ENCODE measurements around the gene TSPEAR.

TSPEAR gene

DNA sequence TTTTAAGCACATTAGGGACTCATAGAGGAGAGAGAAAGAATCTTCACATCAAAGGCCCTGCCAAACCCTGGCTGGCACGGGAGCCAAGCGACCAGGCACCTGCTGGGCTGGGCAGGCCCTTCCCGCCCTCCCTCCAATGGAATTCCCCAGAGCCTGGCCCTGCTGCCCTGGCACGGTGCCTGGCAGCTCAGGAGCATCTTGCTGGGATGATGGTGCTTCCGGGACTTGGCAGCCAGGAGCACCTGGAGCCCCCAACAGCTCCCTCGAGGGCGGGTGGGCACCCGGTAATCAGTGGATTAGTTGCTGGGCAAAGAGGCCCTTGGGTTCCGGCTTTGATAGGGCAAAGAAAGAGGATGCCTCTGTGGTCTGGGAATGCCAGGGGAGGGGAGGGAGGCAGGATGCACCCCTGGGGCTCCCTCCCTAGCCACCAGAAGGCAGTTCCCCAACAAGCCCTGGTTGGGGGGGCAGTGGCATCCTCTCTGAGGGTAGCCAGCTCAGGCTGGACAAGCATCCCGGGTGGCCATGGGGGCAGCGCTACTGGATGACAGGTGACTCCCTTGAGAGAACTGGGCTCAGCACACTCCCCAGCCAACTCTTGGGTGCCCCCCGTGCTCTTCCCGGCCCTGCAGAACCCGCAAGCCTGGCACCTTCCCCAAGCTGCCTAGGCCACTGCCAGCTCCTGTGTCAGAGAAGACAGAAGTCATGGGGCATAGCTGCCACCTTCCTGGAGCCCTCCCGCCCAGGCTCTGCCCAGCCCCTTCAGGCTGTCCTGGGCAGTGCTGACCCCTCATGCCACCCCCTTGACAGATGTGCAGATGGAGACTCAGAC, 197.8 kb downstream of the TSPEAR start:
- no peak for DNase-seq (ENCODE audit: low read depth)
- TF ChIP-seq, protein P1, sequence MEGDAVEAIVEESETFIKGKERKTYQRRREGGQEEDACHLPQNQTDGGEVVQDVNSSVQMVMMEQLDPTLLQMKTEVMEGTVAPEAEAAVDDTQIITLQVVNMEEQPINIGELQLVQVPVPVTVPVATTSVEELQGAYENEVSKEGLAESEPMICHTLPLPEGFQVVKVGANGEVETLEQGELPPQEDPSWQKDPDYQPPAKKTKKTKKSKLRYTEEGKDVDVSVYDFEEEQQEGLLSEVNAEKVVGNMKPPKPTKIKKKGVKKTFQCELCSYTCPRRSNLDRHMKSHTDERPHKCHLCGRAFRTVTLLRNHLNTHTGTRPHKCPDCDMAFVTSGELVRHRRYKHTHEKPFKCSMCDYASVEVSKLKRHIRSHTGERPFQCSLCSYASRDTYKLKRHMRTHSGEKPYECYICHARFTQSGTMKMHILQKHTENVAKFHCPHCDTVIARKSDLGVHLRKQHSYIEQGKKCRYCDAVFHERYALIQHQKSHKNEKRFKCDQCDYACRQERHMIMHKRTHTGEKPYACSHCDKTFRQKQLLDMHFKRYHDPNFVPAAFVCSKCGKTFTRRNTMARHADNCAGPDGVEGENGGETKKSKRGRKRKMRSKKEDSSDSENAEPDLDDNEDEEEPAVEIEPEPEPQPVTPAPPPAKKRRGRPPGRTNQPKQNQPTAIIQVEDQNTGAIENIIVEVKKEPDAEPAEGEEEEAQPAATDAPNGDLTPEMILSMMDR (IDR thresholded peaks at IDR 0.05; ENCODE audit: insufficient read depth, low read depth, low read length, missing control alignments) = no peak
- H3K4me3 ChIP-seq (ENCODE audit: low read length) = no peak overlapping the region

DNA sequence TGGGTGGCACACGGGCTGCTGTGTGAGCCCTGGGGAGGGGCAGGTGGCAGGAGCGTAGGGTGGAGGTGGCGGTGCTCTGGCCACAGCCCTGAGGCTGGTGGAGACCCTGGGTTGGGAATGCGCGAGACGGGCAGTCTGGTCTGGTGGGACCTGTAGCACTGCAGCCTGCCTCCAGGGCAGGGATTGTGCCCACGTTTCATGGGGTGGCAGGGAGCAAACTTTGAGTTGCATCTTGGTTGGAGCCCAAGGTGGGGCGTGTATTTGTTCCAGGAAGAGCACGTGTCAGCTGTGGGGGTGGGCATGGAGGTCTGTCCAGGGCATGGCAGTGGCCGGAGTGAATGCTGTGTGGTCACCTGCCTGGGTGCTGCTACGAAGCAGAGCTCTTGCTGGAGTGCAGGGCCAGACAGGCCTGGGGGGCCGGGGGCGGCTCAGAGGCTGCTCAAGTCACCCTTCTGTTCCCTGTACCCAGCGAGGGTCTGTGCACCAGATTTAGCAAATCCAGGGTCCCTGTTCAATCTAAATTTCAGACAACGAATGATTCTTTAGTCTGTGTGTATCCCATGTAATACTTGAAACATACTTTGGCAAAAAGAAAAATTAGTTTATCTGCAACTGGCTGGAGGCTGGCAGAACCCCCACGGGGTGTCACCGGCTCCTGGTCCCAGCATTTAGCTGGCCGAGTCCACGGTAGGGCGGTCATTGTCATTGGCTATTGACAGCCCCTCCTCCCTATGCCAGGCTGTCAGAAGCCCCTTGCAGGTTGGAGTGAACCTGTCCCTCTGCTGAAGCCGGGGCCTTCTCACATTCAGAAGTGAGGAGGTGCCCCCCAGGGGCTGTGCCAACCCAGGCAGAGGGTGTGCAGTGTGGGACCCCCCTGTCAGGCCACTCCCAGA, 198.6 kb downstream of the TSPEAR start:
- no peak for DNase-seq (ENCODE audit: low read depth)
- no peak overlapping the region for H3K4me3 ChIP-seq (ENCODE audit: low read length)
- TF ChIP-seq, protein P1 (IDR thresholded peaks at IDR 0.05; ENCODE audit: insufficient read depth, low read depth, low read length, missing control alignments) = no peak

DNA sequence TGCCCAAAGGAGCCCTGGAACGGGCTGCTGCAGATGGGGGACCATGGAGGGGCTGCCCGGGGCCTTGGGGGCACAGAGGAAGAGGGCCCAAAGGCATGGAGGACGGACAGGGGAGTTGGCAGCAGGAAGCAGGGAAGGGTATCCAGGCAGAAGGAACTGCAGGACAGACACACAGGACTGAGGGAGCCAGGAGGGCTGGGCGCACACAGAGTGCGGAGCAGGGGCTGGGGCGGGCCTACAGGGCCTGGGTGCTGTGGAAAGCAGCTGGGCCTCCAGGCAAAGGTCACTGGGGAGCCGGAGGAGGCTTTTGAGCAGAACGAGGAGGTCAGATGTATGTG, 199.5 kb downstream of the TSPEAR start:
- H3K4me3 ChIP-seq (ENCODE audit: low read length) = no peak overlapping the region
- DNase-seq (ENCODE audit: low read depth) = no peak
- TF ChIP-seq, protein P1 (IDR thresholded peaks at IDR 0.05; ENCODE audit: insufficient read depth, low read depth, low read length, missing control alignments) = no peak

DNA sequence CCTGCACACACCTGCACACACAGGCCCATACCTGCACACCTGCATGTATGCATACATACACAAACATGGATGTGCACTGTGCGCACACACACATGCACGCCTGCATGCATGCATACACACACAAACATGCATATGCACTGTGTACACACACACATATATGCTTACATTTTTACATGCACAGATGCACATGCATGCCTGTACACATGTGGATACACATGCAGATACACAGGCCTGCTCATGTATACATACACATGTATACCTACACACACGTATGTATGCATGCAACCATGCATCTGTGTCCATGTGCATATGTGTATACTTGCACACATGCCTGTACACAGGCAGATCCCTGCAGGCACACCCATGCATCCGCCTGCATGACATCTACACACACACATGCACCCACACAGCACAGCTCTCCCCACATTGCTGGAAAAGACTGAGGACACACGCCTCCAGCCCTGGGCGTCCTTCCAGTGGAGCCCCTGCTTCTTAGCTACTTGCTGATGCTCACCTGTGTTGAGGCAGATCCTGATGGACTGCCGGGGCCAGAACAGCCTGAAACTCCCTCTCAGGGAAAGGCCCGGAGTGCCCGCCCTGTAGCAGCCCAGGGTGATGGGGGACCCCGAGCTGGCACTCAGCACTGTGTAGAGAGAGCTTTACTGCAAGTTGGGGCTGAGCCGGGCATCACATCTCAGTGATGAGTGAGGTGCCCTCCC, 200.0 kb downstream of the TSPEAR start:
- no peak overlapping the region for H3K4me3 ChIP-seq (ENCODE audit: low read length)
- TF ChIP-seq, protein P1 (IDR thresholded peaks at IDR 0.05; ENCODE audit: insufficient read depth, low read depth, low read length, missing control alignments) = no peak

DNA sequence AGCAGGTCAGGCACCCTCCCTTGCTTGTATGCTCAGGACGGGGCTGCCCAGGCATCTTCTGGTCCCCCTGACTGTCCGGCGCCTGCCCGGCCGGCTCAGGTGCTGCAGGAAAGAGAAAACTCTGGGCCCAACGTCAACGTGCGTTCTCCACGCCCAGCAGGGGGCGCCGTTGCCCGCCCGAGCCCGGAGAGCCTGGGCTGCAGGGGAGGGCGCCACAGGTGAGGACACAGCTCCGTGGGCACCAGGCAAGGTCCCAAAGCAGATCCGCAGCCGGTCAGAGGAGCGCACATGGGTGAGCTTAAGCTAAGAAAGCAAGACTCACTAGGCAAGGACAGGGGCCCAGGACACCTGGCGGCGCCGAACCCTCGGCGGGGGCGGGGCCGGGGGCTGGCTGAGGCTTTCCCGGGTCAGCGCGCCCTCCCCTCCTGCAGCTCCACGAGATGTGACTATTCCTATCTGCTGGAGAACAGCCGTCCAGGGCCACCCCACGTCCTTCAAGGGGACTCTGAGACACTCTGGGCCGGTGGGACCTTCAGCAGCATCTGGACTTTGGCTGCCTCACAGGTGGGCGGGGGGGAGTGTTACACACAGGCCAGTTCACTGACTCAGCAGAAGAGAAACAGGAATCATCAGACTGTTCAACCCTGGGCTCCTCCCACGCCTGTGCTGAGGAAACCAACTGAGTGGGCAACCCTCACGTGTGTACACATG, 200.7 kb downstream of the TSPEAR start:
- H3K4me3 ChIP-seq (ENCODE audit: low read length) = no peak overlapping the region
- DNase-seq (ENCODE audit: low read depth) = peak; percentile 20

More for the DNA sequence above, 200.0 kb downstream of the TSPEAR start:
- no peak for DNase-seq (ENCODE audit: low read depth)

DNA sequence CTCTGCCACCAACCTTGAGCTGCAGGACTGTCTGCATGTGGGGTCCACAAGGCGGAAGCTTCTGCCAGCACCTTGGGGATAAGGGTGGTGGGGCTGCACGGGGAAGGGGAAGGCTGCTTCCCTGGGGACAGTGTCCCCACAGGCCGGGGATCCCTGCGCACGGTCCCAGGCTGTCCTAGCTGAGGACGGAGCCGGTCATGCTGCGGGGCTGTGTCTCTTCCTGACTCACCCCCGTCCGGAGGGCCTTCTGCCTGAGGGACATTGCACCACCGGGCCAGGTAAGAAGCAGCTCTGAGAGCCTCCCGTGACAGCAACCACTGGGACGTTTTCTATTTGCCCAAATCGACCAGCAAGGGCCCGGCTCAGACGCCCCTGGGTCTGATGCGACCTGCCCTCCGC, 201.3 kb downstream of the TSPEAR start:
- TF ChIP-seq, protein P1 (IDR thresholded peaks at IDR 0.05; ENCODE audit: insufficient read depth, low read depth, low read length, missing control alignments) = no peak
- DNase-seq (ENCODE audit: low read depth) = no peak
- H3K4me3 ChIP-seq (ENCODE audit: low read length) = no peak overlapping the region

More for the DNA sequence above, 200.7 kb downstream of the TSPEAR start:
- TF ChIP-seq, protein P1 (IDR thresholded peaks at IDR 0.05; ENCODE audit: insufficient read depth, low read depth, low read length, missing control alignments) = peak; percentile 49
